GM21619 (cell line): ENCODE measurements around the gene ZBTB16.

Experiments
- ATAC-seq: cut with Tn5 transposase; IDR thresholded peaks from one replicate; pipeline ENCODE4 v1.9.1; 2021; ENCODE audit not compliant: unreplicated experiment

The ZBTB16 gene

GRCh38 chr11:114163229-114163631 is 103.7 kb downstream of the ZBTB16 start:
- ATAC-seq = no peak

GRCh38 chr11:114163830-114164401 is 104.4 kb downstream of the ZBTB16 start:
- ATAC-seq = no peak

- ATAC-seq = no peak
Measured at GRCh38 chr11:114164546-114164945, 105.0 kb downstream of the ZBTB16 start.

- ATAC-seq = no peak
Measured at GRCh38 chr11:114165326-114166230, 106.1 kb downstream of the ZBTB16 start.

GRCh38 chr11:114166362-114166761 is 106.9 kb downstream of the ZBTB16 start:
- no peak for ATAC-seq

- ATAC-seq = no peak
Measured at GRCh38 chr11:114166897-114167323, 107.4 kb downstream of the ZBTB16 start.

- no peak for ATAC-seq
Measured at GRCh38 chr11:114167355-114167754, 107.8 kb downstream of the ZBTB16 start.

GRCh38 chr11:114167771-114168448 is 108.4 kb downstream of the ZBTB16 start:
- no peak for ATAC-seq

GRCh38 chr11:114168691-114169090 is 109.2 kb downstream of the ZBTB16 start:
- no peak for ATAC-seq

- ATAC-seq = no peak
Measured at GRCh38 chr11:114169321-114169749, 109.8 kb downstream of the ZBTB16 start.

GRCh38 chr11:114169821-114170220 is 110.3 kb downstream of the ZBTB16 start:
- ATAC-seq = no peak

GRCh38 chr11:114170226-114170625 is 110.7 kb downstream of the ZBTB16 start:
- ATAC-seq = no peak

GRCh38 chr11:114171257-114172054 is 111.9 kb downstream of the ZBTB16 start:
- ATAC-seq = no peak

- ATAC-seq = no peak
Measured at GRCh38 chr11:114172055-114172861, 112.7 kb downstream of the ZBTB16 start.

GRCh38 chr11:114172871-114173444 is 113.4 kb downstream of the ZBTB16 start:
- ATAC-seq = no peak

GRCh38 chr11:114173843-114174242 is 114.3 kb downstream of the ZBTB16 start:
- no peak for ATAC-seq

GRCh38 chr11:114174712-114175495 is 115.4 kb downstream of the ZBTB16 start:
- ATAC-seq = no peak

- no peak for ATAC-seq
Measured at GRCh38 chr11:114175706-114176105, 116.2 kb downstream of the ZBTB16 start.

GRCh38 chr11:114176321-114176720 is 116.8 kb downstream of the ZBTB16 start:
- ATAC-seq = no peak
